PC-3 (cell line): Measurements from ENCODE around the gene PTPRD. TPM values are rescaled to one million over a fixed set of nuclear protein-coding genes. Genes with fewer than 3 reads are reported as not detected.
A peak's percentile ranks its signal among the peaks of the same experiment; 100 is the strongest.

ENCODE experiments used
- ATAC-seq: fragments of 200-7000 bp; cut with Tn5 transposase; 2 replicates; pipeline ENCODE4 v1.9.1; 2020; ENCODE audit warnings: mild to moderate bottlenecking, moderate library complexity
- BruUV-seq: library from RNA; stranded (reverse); fragments of 400-500 nt; replicated peaks from 2 replicates; lab custom pipeline; 2021; lab: Mats Ljungman, UMichigan
- CTCF ChIA-PET: fragments of 300-600 bp; sonication (Branson Sonifier 250); formaldehyde crosslinking; loops from one replicate; lab custom pipeline; 2022; ENCODE audit warnings: antibody characterized with exemption; lab: Charles Lee
- POLR2A ChIA-PET: fragments of 300-600 bp; sonication (Branson Sonifier 250); formaldehyde crosslinking; loops from one replicate; lab custom pipeline; 2022; ENCODE audit warnings: antibody characterized with exemption; ENCODE audit not compliant: unreplicated experiment; lab: Charles Lee
- DNase-seq: peaks from one replicate; pipeline ENCODE4 v3.0.0-alpha.2; 2015
- H2AFZ ChIP-seq: fragments of 300-600 bp; sonication (generic); 2 replicates; pipeline ENCODE4 v1.6.0; 2016; ENCODE audit warnings: antibody characterized with exemption, low read length
- H3F3A ChIP-seq: fragments of 300-600 bp; sonication (generic); one replicate; pipeline ENCODE4 v1.6.0; 2017; ENCODE audit warnings: antibody characterized with exemption, low read length, control low read depth, mild to moderate bottlenecking; ENCODE audit not compliant: unreplicated experiment
- H3K27ac ChIP-seq: fragments of 300-600 bp; sonication (generic); 2 replicates; pipeline ENCODE4 v1.5.1; 2016; ENCODE audit warnings: mild to moderate bottlenecking, low read length
- H3K27me3 ChIP-seq: fragments of 300-600 bp; sonication (generic); 2 replicates; pipeline ENCODE4 v1.6.1; 2016; ENCODE audit warnings: low read length, mixed read lengths
- H3K36me3 ChIP-seq: fragments of 300-600 bp; sonication (generic); 2 replicates; pipeline ENCODE4 v1.6.1; 2016; ENCODE audit warnings: low read depth, mixed run types, low read length, mixed read lengths
- H3K4me1 ChIP-seq: fragments of 300-600 bp; sonication (generic); 2 replicates; pipeline ENCODE4 v1.5.1; 2016; ENCODE audit warnings: low read length; ENCODE audit not compliant: insufficient read depth
- H3K4me2 ChIP-seq: fragments of 300-600 bp; sonication (generic); 2 replicates; pipeline ENCODE4 v1.6.0; 2016; ENCODE audit warnings: low read length
- H3K4me3 ChIP-seq: fragments of 300-600 bp; sonication (generic); 2 replicates; pipeline ENCODE4 v1.5.1; 2016; ENCODE audit warnings: mild to moderate bottlenecking, low read length, mixed read lengths
- H3K79me2 ChIP-seq: fragments of 300-600 bp; sonication (generic); 2 replicates; pipeline ENCODE4 v1.6.1; 2017; ENCODE audit warnings: low read length, mixed read lengths
- H3K9ac ChIP-seq: fragments of 300-600 bp; sonication (generic); 2 replicates; pipeline ENCODE4 v1.6.0; 2016; ENCODE audit warnings: mild to moderate bottlenecking, low read length
- H3K9me2 ChIP-seq: fragments of 300-600 bp; sonication (generic); replicated peaks from 2 replicates; pipeline ENCODE4 v1.6.1; 2016; ENCODE audit warnings: mixed run types, low read length, mixed read lengths
- H3K9me3 ChIP-seq: fragments of 300-600 bp; sonication (generic); 2 replicates; pipeline ENCODE4 v1.6.1; 2016; ENCODE audit warnings: low read length, mixed read lengths
- H4K20me1 ChIP-seq: fragments of 300-600 bp; sonication (generic); 2 replicates; pipeline ENCODE4 v1.6.1; 2016; ENCODE audit warnings: low read length, mixed read lengths
- CTCF ChIP-seq: fragments of 300-600 bp; sonication (generic); conservative IDR thresholded peaks from 2 replicates; pipeline ENCODE4 v1.5.1; 2017; ENCODE audit warnings: antibody characterized with exemption, low read depth, mild to moderate bottlenecking, low read length
- EZH2 ChIP-seq: fragments of 300-600 bp; sonication (generic); IDR thresholded peaks from one replicate; pipeline ENCODE4 v1.6.1; 2017; ENCODE audit warnings: antibody characterized with exemption, mild to moderate bottlenecking, low read length; ENCODE audit not compliant: unreplicated experiment
- EZH2phosphoT487 ChIP-seq: fragments of 300-600 bp; sonication (generic); IDR thresholded peaks from 2 replicates; pipeline ENCODE4 v1.6.1; 2018; ENCODE audit warnings: mild to moderate bottlenecking, antibody characterized with exemption, low read length, borderline replicate concordance
- intact Hi-C: fragments of 100-400 bp; cut with micrococcal nuclease; formaldehyde crosslinking; loops from 2 replicates; pipeline ENCODE4 v1.9.0; 2023
- total RNA-seq: library from RNA; depleted of rRNA; stranded (reverse); fragments of >200 nt; gene quantifications from 2 replicates; pipeline ENCODE4 v1.2.3, GENCODE V29; 2014

Gene PTPRD
- total RNA-seq, 1 experiment from 2014 or later = not detected

GRCh38 chr9:8555762-8556500 is 2056.9 kb downstream of the PTPRD start:
- no peaks in the 10 kb centered on the region for H3F3A ChIP-seq
- H3K9me3 ChIP-seq = no peaks in the 10 kb centered on the region
- intact Hi-C loops = no loop called here
- H3K4me3 ChIP-seq = no peak overlapping the region
- no peak overlapping the region for H2AFZ ChIP-seq
- H3K36me3 ChIP-seq = no peaks in the 10 kb centered on the region
- no peaks in the 10 kb centered on the region for H3K9me2 ChIP-seq
- ChIA-PET POLR2A (no interaction called here), CTCF (no interaction called here)
- ATAC-seq = no peak
- DNase-seq = no peak
- no peaks in the 10 kb centered on the region for H3K27me3 ChIP-seq
- TF ChIP-seq EZH2 (no peak), EZH2phosphoT487 (no peak), CTCF (no peak)
- BruUV-seq = no TSS peak
- no peaks in the 10 kb centered on the region for H3K79me2 ChIP-seq
- H3K9ac ChIP-seq = no peak overlapping the region
- no peaks in the 10 kb centered on the region for H4K20me1 ChIP-seq
- H3K4me2 ChIP-seq = no peak overlapping the region
- no peak overlapping the region for H3K27ac ChIP-seq
- H3K4me1 ChIP-seq = no peaks in the 10 kb centered on the region

- no peaks in the 10 kb centered on the region for H3F3A ChIP-seq
- intact Hi-C loops = no loop called here
- H3K9ac ChIP-seq = no peak overlapping the region
- H3K27ac ChIP-seq = no peak overlapping the region
- BruUV-seq = no TSS peak
- DNase-seq (peak; percentile 1), ATAC-seq (no peak)
- H3K79me2 ChIP-seq = no peaks in the 10 kb centered on the region
- TF ChIP-seq EZH2 (no peak), CTCF (no peak), EZH2phosphoT487 (no peak)
- no peaks in the 10 kb centered on the region for H3K4me1 ChIP-seq
- no peak overlapping the region for H3K4me3 ChIP-seq
- CTCF ChIA-PET = no interaction called here
- H3K9me2 ChIP-seq = no peaks in the 10 kb centered on the region
- no peak overlapping the region for H3K4me2 ChIP-seq
- no peaks in the 10 kb centered on the region for H3K36me3 ChIP-seq
- no peaks in the 10 kb centered on the region for H4K20me1 ChIP-seq
- POLR2A ChIA-PET = no interaction called here
- H3K27me3 ChIP-seq = no peaks in the 10 kb centered on the region
- no peaks in the 10 kb centered on the region for H3K9me3 ChIP-seq
- no peak overlapping the region for H2AFZ ChIP-seq
Observed at GRCh38 chr9:8553444-8553843, 2059.4 kb downstream of the PTPRD start.

- DNase-seq (no peak), ATAC-seq (no peak)
- H3K36me3 ChIP-seq = no peaks in the 10 kb centered on the region
- H3K9ac ChIP-seq = no peak overlapping the region
- H4K20me1 ChIP-seq = no peaks in the 10 kb centered on the region
- BruUV-seq = no TSS peak
- no peaks in the 10 kb centered on the region for H3K27me3 ChIP-seq
- H3K4me3 ChIP-seq = no peak overlapping the region
- no peak overlapping the region for H3K4me2 ChIP-seq
- no peak overlapping the region for H3K27ac ChIP-seq
- H3K4me1 ChIP-seq = no peaks in the 10 kb centered on the region
- POLR2A ChIA-PET = no interaction called here
- CTCF ChIA-PET = no interaction called here
- no peaks in the 10 kb centered on the region for H3K9me2 ChIP-seq
- H2AFZ ChIP-seq = no peak overlapping the region
- H3K79me2 ChIP-seq = no peaks in the 10 kb centered on the region
- TF ChIP-seq EZH2 (no peak), CTCF (no peak), EZH2phosphoT487 (no peak)
- H3F3A ChIP-seq = no peaks in the 10 kb centered on the region
- intact Hi-C loops = no loop called here
- H3K9me3 ChIP-seq = no peaks in the 10 kb centered on the region
Observed at GRCh38 chr9:8552732-8553131, 2060.1 kb downstream of the PTPRD start.
